ENCODE results near the gene CFAP65.

GRCh38 chr2:218988164-218988563 is 53.2 kb downstream of the CFAP65 start:
- TF ChIP-seq SPI1 (IDR thresholded peaks at IDR 0.05; ENCODE audit: low read depth, low read length) = no peak
- no peak for TF ChIP-seq POLR2A (IDR thresholded peaks at IDR 0.05; ENCODE audit: low read depth, low read length)
- no peak for TF ChIP-seq POLR2AphosphoS5 (IDR thresholded peaks at IDR 0.05; ENCODE audit: low read depth, low read length)
